Activated CD8-positive, alpha-beta memory T cell treated with anti-CD3 and anti-CD28 coated beads, Interleukin-2, amount 50 U/mL, for 48 hours (primary cell): ENCODE results near the gene DCUN1D4.
"Not testable (repeated sequence)": the region's sequence is repeated elsewhere in the genome, so short reads cannot be mapped to it uniquely, and the experiment has no call there.

Source experiments
- DNase-seq: peaks from one replicate; pipeline ENCODE4 v3.0.0-alpha.2; 2020

Gene DCUN1D4

DNA sequence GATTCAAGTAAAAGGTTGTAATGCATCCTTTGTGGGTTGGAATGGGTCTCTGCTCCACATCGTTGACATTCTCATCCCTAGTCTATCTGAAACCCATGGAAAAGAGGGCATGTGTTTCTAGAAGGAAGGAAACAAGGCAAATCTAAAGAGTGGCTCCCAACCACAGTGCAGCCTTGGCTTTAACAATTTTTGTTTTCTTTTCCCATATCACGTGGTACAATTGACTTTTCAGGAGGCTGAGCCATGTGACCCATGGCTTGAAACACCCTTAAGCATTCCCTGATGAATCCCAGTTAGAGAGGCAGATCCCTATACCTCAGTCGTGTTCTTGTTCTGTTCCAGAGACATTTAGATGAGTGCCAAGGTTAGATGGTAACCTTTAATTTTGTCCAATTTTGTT, 12.8 kb downstream of the DCUN1D4 start:
- DNase-seq, result no peak

GRCh38 chr4:51858605-51859202, 15.8 kb downstream of the DCUN1D4 start:
- no peak for DNase-seq

GRCh38 chr4:51859476-51860031, 16.6 kb downstream of the DCUN1D4 start:
- no peak for DNase-seq

DNA sequence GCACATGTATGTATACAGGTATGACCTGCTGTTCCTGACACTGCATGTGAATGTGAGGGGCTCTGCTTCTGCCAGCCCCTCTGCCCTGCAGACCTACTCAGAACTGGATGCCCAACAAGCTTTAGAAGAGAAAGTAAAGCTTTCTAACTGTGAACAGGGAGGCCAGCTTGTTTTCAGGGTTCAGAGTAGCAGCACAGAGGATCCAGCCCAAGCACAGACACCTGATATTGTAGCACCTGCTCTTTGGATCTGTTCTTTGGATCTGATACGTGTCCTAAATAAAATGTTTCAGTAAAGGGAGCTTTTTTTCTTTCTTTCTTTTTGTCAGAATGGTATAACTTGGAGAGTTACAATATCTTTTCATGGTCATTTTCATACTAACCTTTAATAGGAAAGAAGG, 19.2 kb downstream of the DCUN1D4 start:
- no peak for DNase-seq

GRCh38 chr4:51862781-51863180, 19.8 kb downstream of the DCUN1D4 start:
- no peak for DNase-seq

GRCh38 chr4:51865717-51866116, 22.8 kb downstream of the DCUN1D4 start:
- no peak for DNase-seq

GRCh38 chr4:51866835-51867234, 23.9 kb downstream of the DCUN1D4 start:
- DNase-seq, result no peak

GRCh38 chr4:51867689-51868448, 24.9 kb downstream of the DCUN1D4 start:
- DNase-seq, result no peak

DNA sequence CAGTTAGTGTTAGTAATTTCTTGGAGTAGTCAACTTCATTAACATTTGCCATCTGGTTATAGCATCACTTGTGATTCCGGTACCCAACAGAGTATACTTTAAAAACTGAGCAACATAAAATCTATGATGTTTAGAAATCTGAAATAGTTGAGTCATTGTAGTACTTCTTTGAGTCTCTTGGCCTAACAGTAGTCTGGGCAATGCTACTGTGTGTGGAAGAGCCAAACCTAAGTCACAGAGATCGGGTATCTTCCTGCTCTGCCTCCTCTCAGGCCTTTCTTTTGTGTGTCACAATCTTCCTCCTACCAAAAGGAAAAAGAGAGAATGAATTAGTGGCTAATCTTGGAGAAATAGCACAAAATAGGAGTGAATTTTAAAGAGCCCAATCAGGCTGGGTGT, 25.5 kb downstream of the DCUN1D4 start:
- DNase-seq, result no peak

DNA sequence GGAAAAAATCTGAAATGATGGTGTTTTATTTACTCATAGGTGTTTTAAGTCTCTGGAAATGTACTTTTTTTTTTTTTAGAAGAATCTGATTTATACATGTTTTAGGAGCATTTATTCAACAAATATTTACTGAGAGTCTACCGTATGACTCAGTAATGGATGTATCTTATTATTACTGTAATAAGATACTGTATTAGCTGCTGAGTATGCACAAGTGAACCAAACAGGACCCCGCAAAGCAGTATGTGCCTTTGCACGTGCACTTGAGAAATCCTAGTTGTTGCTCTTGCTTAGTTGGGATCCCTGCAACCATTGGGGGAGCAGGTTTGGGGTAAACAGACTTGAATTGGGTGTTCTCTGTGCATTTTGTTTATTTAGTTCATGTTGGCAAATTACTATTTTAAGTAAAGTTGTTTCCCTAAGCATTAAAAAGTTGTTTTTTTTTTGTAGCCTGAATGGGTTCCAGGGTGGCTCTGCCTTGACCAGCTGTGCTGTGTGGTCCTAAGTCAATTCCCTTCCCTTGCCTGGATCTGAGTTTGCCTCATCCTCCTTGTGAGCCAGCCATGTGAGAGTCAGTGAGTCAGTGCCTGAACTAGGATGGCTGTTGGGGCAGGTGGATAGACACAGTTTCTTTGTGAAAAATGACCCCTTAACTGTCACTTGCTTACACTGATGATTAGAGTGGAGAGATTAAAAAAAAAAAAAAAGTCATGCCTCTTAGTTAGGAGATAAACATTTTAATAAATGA, 27.7 kb downstream of the DCUN1D4 start:
- no peak for DNase-seq

- DNase-seq, result no peak
Observed at GRCh38 chr4:51872283-51872997, 29.5 kb downstream of the DCUN1D4 start.

GRCh38 chr4:51874551-51874950, 31.6 kb downstream of the DCUN1D4 start:
- no peak for DNase-seq

DNA sequence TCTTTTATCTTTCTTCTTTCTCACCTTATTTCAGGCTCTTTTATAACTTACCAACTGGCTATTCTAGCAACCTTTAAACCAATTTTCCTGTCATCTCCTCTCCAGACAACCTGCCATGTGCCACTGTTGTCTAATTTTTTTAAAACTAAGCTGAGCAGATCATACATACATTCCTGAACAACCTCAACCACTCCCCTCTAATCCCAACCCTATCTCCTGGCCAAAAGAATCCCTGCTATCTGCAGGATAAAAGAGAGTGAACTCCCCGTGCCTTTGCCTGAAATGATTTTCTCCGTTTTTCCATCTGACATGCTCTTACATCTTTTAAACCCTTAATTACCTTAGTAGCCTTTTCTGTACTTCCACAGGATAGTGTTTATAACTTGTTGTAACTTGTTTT, 35.5 kb downstream of the DCUN1D4 start:
- no peak for DNase-seq

- no peak for DNase-seq
Observed at GRCh38 chr4:51880016-51880915, 37.3 kb downstream of the DCUN1D4 start.

DNA sequence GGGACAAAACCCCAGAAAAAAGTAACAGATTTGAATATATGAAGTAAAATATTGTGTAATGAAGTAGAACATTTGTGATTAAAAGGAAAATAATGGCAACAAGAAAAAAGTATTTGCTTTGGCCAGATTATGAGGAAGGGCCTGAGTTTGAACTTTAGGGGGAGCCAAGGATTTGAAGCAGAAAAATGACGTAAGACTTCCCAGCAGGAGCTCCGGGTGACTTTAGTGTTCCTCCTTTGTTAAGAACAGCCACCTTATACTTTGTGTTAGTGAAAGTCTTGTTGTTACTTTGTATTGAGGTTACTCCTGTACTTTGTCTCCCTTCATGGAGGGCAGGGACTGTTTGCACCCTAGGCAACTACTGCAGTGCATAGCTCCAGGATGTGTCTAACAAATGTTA, 41.1 kb downstream of the DCUN1D4 start:
- DNase-seq, result no peak

- no peak for DNase-seq
Observed at GRCh38 chr4:51884606-51885005, 41.7 kb downstream of the DCUN1D4 start.

DNA sequence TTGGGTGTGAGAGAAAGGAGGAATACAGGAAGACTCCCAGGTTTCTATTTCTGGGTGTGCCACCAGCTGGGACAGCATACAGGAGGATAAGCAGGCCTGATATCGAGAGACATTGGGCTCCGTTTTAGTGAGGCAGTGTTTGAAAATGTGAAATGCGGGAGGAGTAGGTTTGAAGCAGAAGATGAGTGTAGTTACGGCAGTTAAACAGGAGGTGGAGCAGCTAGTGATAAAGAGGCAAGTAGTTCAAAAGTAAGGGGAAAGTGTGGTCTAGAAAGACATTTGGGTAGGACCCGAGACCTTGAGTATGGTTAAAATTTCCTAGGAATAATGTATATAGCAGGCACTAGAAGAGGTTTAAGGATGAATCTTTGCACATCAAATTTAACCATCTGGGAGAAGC, 42.4 kb downstream of the DCUN1D4 start:
- DNase-seq, result no peak

GRCh38 chr4:51890760-51891159, 47.8 kb downstream of the DCUN1D4 start:
- DNase-seq, result no peak

GRCh38 chr4:51893402-51893801, 50.4 kb downstream of the DCUN1D4 start:
- DNase-seq, result not testable (repeated sequence)

DNA sequence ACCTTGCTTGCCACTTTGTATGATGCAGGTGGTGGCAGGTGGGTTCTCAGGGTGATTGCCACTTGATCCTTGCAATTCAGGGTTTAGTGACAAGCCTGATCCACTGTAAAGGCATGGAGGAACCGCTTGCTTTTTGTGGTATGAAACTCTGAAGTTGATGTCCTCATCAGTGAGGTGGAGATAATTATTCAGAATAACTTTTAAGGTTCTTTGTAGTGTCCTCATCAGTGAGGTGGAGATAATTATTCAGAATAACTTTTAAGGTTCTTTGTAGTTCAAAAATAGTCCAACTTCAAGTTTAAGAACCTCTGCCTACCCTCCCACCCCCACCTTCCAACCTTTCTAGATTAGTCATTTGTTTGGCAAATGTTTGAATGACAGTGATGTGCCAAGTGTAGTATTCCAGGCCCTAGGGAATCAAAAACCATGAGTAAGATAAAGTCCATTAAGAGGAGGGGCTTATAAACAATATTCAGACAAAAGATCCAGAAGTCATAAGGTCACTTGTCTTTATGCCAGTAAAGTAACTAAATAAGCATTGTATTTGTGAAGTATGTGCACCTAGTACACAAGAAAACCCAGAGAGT, 51.2 kb downstream of the DCUN1D4 start:
- no peak for DNase-seq

- no peak for DNase-seq
Observed at GRCh38 chr4:51895158-51895557, 52.2 kb downstream of the DCUN1D4 start.
